Anterior cingulate cortex (tissue), 58 donors: ENCODE results near the gene RND3.

Experiments used
- DNase-seq, 58 donors: peaks; one replicate each; lab custom pipeline; 2025; lab: John Stamatoyannopoulos, UW

Gene RND3, protein sequence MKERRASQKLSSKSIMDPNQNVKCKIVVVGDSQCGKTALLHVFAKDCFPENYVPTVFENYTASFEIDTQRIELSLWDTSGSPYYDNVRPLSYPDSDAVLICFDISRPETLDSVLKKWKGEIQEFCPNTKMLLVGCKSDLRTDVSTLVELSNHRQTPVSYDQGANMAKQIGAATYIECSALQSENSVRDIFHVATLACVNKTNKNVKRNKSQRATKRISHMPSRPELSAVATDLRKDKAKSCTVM

GRCh38 chr2:150487537-150488429, at the start of gene RND3:
RND3 (minus strand) TSS chr2:150487667; CDS start chr2:150487417, 250 bp downstream.
- peak; percentile 28 to 94 (median 80) for DNase-seq

DNA sequence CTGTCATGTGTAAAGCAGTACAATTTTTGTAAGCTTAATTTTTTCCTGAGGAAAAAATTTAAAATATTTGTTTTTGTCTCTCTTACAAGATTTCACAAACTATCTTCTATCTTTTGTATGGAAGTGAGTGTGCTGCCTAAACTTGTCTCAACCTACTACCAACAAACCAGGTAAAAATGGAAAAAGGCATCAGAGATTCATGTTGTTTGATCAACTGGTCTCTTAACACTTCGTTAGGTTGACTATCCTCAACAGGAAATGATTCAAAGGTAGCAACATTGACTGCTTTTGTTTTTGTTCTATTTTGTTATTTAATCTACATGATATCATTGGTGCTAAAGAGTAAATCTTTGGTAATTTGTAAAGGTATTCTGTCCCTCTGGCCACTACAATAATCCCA, 47.7 kb upstream of the RND3 start:
- DNase-seq = no peak

DNA sequence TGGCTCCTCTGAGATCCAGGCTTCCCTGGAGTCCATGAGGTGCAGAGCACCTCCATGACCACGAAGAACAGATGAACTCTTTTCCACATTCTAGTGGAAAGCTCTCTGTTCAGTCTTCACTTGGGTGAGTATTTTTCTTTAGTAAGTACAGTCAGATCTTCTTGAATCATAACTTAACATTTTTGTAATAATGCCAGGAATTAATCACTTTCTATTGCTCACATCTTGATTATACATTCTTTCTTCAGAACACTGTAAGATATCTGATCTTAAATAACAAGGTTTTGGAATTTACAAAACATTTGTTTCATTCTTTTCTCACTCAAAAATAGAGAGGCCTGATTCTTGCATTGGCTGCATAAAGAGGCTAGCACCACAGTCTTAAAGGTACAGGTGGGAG, 45.4 kb upstream of the RND3 start:
- DNase-seq = no peak

DNA sequence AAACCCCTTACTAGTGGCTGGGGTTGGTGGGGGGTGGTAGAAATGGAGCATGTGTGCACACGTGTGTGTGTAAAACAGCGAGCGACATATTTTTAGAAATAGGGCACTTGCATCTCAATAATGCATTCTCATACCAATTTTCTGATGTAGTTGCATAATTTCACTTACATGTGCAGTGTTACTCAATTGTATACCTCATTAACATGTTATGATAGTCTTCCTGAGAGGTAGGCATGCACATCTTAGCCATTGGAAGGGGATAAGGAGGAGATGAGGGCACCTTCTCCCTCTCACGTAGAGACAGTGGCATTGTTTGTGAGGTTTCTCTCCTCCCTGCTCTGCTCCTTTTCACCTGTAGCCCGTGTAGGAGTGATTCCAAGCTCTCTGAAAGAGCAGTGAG, 44.6 kb upstream of the RND3 start:
- no peak for DNase-seq

- no peak for DNase-seq
Observed at GRCh38 chr2:150531591-150531990, 44.1 kb upstream of the RND3 start.

- DNase-seq = no peak
Observed at GRCh38 chr2:150530168-150530567, 42.7 kb upstream of the RND3 start.

GRCh38 chr2:150528861-150529801, 41.7 kb upstream of the RND3 start:
- no peak for DNase-seq

GRCh38 chr2:150526827-150527226, 39.4 kb upstream of the RND3 start:
- no peak for DNase-seq

- no peak for DNase-seq
Observed at GRCh38 chr2:150526006-150526405, 38.5 kb upstream of the RND3 start.

DNA sequence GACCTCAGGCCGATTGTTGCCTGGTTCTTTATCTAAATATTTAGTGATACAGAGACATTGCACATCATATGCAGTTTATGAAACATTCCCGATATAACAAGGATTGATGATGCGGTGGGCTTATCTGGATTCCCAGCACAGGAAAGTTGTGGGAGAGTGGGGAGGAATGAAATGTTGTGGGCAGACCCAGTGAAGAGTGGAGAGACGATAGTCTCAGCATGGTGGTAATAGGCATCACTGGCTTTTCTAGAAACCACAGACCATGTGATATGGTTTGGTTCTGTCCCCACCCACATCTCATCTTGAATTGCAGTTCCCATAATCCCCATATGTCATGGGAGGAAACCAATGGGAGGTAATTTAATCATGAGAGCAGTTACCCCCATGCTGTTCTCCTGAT, 34.8 kb upstream of the RND3 start:
- no peak for DNase-seq

- DNase-seq = no peak
Observed at GRCh38 chr2:150520887-150521664, 33.6 kb upstream of the RND3 start.

DNA sequence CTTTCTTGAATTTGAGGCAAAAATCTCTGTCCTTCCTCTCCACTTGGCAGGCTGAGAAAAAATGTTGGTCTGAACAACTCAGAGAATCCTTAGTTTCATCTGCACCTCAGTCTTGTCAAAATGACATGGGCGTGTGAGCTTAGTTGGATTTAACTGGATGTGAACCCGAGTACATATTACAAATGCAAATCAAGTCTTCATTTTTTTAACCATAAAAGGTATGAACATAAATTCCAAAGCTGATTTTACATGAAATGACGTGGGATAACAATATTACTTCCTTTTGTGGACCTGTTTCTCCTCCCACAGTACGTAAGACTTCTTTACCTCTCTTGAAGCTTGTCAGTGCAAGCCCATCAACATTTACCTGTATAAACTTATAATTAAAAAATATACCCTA, 32.6 kb upstream of the RND3 start:
- DNase-seq = no peak

DNA sequence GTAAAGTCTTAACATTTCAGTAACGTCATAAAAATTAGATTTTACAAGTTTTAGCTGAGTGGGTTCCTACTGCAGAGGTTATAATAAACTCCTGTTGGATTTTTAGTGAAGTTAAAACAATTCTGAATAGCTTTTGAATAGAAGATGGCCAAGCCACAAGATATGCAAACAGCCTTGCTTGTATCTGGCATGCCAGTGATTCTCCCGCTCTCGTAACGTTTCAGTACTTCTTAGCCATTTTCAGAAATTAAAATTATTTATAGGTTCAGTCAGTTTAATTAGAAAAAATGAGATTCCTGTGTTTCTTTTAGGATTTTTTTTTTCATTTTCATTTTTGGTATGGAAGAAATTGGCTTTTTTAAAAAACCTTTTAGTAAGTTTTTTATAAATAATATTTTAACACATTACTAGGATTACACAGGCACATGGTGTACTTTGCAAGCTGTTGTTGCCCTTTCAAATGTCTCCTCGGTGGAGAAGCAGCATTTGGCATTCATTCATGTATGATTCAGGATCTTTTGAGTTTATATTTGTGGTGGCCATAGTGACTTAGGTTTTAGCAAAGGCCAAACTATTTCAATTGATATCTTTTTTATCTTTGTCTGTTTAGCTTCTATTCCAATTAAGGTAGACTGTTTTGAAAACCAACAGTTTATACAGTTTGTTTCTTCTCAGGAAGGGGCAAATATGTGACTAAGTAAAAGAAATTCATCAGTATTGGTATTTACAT, 30.6 kb upstream of the RND3 start:
- DNase-seq = no peak

GRCh38 chr2:150513647-150514046, 26.2 kb upstream of the RND3 start:
- DNase-seq = no peak

DNA sequence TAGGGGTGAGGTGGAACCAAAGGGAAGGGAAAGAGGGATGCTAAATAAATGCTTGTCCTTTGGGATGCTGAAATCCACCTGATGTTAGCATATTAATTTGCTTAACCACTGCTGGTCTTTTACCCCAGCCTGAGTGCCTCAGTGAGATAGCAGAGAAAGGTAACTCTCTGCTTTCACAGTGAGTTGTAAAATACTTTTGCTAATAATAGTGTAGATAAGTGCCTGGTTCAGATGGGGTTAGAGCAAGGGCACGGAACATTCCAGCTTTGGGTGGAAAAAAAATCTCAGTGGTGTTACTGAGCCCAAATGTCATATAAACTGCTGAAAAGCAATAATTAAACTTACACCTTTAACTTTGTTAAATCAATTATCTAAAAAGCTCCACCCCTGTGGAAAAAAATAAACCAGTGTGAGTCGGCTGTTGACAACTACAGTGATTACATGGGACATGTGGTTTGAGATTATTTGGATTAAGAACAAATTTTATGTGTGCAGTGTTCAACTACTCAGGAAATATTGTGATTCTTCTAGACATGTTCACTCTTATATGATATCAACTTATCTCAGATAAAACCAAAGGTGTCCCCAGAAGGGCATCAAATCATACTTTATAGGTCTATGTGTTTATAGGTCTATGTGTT, 21.1 kb upstream of the RND3 start:
- DNase-seq = no peak

DNA sequence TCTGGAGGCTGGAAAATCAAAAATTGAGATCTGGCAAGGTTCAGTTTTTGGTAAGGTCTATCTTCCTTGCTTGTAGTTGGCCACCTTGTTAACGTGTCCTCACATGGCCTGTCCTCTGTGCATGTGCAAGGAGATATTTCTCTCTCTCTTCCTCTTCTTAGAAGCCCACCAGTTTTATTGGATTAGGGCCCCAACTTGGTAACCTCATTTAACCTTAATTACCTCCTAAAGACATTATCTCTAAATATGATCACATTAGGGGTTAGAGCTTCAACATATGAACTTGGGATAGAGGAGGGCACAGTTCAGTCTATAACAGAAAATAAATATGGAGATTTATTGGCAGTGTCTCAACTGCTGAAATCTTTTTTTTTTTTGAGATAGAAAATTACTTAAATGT, 19.6 kb upstream of the RND3 start:
- DNase-seq = no peak

DNA sequence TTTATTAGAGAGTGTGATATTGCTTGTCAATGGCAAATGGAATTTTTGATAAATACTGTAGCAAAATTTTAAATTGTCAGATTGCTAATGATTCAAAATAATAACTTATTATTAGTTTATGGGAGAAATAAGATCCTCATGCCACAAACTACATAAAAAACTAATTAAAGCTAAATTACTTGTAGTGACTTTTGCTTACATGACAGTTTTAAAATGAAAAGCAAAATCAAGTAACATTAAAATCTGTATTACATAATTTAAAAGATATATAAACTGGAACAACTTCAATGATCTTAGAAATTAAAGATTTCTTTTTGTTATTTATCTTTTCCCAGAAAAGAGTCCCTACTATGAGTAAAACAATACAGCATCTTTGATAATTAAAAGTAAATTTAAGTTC, 17.7 kb upstream of the RND3 start:
- no peak for DNase-seq

DNA sequence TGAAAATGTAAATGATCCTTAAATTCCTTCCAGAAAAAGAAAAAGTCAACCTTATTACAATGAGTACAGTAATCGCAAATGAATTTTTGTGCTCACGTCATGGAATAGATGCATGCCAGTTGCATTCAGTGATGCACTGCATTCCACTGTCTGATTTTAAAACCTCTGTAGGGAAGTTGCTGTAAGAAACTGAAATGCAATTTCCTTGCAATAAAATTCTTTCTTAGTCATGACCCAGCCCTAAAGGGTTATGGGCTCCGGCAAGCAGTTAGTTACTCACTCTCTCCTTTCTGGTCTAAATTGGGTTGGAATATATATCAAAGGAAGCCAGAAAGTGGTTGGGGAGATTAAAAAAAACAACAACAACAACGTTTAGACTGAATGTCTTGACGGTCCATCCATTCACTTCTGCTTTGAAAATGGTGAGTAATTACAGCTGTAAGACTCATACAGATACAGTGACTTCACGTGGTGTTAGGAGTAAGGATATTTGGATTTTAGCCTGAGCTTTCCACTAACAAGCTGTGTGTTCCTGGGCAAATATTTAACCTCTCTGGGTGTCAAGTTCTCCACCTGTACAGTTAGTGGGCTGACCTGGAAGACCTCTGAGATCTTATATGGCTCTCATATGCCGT, 8.6 kb upstream of the RND3 start:
- DNase-seq = no peak
